Ishikawa (cell line): ENCODE results near the gene ACE.

Source experiments
- CEBPB ChIP-seq: IDR thresholded peaks from 2 replicates; pipeline ENCODE4 v1.6.1; 2012
- CREB1 ChIP-seq: IDR thresholded peaks from 2 replicates; pipeline ENCODE4 v1.6.1; 2012; ENCODE audit warnings: low read depth
- EGR1 ChIP-seq: IDR thresholded peaks from 2 replicates; pipeline ENCODE4 v1.6.1; 2012
- EP300 ChIP-seq: IDR thresholded peaks from 2 replicates; pipeline ENCODE4 v1.6.1; 2012; ENCODE audit warnings: borderline replicate concordance
- FOXM1 ChIP-seq: IDR thresholded peaks from 2 replicates; pipeline ENCODE4 v1.6.1; 2012; ENCODE audit warnings: low read depth, borderline replicate concordance
- MAX ChIP-seq: IDR thresholded peaks from 2 replicates; pipeline ENCODE4 v1.6.1; 2012
- NFIC ChIP-seq: IDR thresholded peaks from 2 replicates; pipeline ENCODE4 v1.6.1; 2012
- RAD21 ChIP-seq: IDR thresholded peaks from 2 replicates; pipeline ENCODE4 v1.6.1; 2012; ENCODE audit warnings: low read depth
- REST ChIP-seq: IDR thresholded peaks from 2 replicates; pipeline ENCODE4 v1.6.1; 2012; ENCODE audit warnings: low read depth, mild to moderate bottlenecking
- TAF1 ChIP-seq: IDR thresholded peaks from 2 replicates; pipeline ENCODE4 v1.6.1; 2012; ENCODE audit warnings: low read depth, mild to moderate bottlenecking
- TCF12 ChIP-seq: IDR thresholded peaks from 2 replicates; pipeline ENCODE4 v1.6.1; 2012; ENCODE audit warnings: low read depth
- TEAD4 ChIP-seq: IDR thresholded peaks from 2 replicates; pipeline ENCODE4 v1.6.1; 2012
- YY1 ChIP-seq: IDR thresholded peaks from 2 replicates; pipeline ENCODE4 v1.6.1; 2012; ENCODE audit warnings: low read depth
- ZBTB7A ChIP-seq: IDR thresholded peaks from 2 replicates; pipeline ENCODE4 v1.6.1; 2012; ENCODE audit warnings: low read depth
- TF ChIP-seq, protein P1 (sequence below): IDR thresholded peaks from 2 replicates; pipeline ENCODE4 v1.6.1; 2012

Gene ACE

GRCh38 chr17:63515426-63515825, 38.6 kb downstream of the ACE start:
- TF ChIP-seq, protein P1, sequence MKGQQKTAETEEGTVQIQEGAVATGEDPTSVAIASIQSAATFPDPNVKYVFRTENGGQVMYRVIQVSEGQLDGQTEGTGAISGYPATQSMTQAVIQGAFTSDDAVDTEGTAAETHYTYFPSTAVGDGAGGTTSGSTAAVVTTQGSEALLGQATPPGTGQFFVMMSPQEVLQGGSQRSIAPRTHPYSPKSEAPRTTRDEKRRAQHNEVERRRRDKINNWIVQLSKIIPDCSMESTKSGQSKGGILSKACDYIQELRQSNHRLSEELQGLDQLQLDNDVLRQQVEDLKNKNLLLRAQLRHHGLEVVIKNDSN = no peak
- no peak for TF ChIP-seq CEBPB
- TF ChIP-seq TAF1 = no peak
- TF ChIP-seq REST = no peak
- TF ChIP-seq TEAD4 = no peak
- no peak for TF ChIP-seq CREB1
- no peak for TF ChIP-seq YY1
- no peak for TF ChIP-seq RAD21
- TF ChIP-seq NFIC = no peak
- TF ChIP-seq FOXM1 = no peak
- no peak for TF ChIP-seq ZBTB7A
- TF ChIP-seq TCF12 = no peak

GRCh38 chr17:63516910-63517824, 40.3 kb downstream of the ACE start:
- TF ChIP-seq EGR1 (no peak), TEAD4 (no peak), CEBPB (no peak), TCF12 (no peak), MAX (no peak)
- TF ChIP-seq, protein P1 = no peak

DNA sequence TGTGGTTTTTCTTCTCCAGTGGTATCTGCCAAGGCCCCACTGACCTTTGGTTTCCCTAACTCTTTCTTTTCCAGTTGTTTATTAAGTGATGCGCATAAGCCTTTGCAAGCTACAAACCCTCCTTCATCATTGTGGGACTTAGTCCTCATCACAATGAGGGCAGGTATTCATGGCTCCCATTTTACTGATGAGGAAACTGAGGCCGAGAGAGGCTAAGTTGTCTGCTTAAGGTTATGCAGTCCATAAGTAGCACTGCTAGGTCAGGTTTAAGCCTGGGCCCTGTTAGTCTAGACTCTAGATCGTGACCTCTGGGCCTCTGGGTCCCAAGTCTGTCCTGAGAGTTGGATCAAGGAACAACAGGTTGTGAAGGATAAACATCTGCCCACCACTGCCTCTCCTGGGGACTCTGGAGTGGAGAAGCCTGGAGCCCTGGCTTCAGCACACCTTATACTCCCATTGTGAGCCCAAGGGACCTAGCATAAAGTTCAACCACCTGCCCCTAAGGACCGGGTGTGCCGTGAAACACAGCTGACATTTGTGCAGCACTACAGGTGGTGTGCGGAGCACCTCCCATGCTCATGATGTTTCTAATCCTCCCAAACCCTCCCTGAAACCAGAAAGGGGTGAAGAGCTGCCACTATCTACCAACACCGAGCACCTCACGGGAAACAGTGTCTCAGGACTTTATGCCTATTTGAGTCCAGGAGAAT, 41.1 kb downstream of the ACE start:
- no peak for TF ChIP-seq ZBTB7A
- no peak for TF ChIP-seq MAX
- TF ChIP-seq, protein P1 = no peak
- no peak for TF ChIP-seq TCF12
- TF ChIP-seq REST = no peak
- TF ChIP-seq YY1 = no peak
- no peak for TF ChIP-seq TEAD4
- no peak for TF ChIP-seq EP300
- no peak for TF ChIP-seq NFIC
- no peak for TF ChIP-seq TAF1
- TF ChIP-seq CREB1 = no peak

DNA sequence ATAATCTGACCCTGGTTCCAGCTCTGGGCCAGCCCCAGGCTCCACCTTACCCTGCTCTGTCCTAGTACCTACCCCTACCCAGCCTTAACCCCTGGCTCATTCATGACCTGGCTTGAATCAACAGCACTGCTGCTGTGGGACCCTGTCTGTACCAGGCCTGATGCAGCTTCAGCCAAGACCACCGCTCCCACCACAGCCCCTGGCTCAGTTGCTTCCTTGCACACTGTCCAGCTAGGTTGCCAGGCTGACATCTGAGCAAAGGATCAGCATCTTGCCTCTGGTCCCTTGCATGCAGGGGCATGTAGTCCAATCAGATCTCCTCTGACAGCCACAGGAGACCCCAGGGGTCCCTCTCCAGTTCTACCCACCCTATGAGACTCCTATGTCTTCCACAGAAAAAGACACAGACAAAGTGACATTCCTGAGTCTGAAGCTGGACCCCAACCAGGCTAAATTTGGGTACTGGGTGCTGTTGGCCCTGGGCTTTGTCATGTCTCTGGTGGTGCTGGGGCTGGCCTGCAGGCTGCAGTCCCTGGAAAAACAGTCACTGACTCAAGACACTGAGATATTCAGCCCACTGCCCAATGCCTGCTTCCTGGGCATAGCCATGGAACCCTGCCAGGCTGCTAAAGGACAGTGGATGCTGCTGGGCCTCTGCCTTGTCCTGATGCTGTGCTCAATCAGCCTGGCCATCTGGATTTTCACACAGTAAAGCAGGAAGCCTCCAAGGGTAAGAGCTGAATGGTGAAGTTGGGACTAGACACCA, 42.4 kb downstream of the ACE start:
- TF ChIP-seq EGR1 (no peak), TCF12 (no peak), RAD21 (no peak), MAX (no peak), NFIC (no peak), REST (no peak), FOXM1 (no peak), TEAD4 (no peak), EP300 (no peak), CEBPB (no peak)
- TF ChIP-seq, protein P1 = no peak
